Neuronal stem cell (in vitro differentiated cells): ENCODE data around the gene KLF5.

ENCODE experiments used
- DNase-seq: peaks from one replicate; pipeline ENCODE4 v3.0.0-alpha.2; 2013; ENCODE audit warnings: low spot score
- H2AFZ ChIP-seq: one replicate; pipeline ENCODE4 v1.6.1; 2013; ENCODE audit warnings: mild to moderate bottlenecking, low read length, inconsistent platforms
- H2AK5ac ChIP-seq: 2 replicates; pipeline ENCODE4 v1.6.1; 2013; ENCODE audit warnings: low read depth, mild to moderate bottlenecking, inconsistent platforms, low read length, moderate library complexity, mixed read lengths
- H2BK120ac ChIP-seq: 2 replicates; pipeline ENCODE4 v1.6.1; 2013; ENCODE audit warnings: low read depth, mild to moderate bottlenecking, inconsistent platforms, low read length, moderate library complexity, mixed read lengths
- H2BK12ac ChIP-seq: one replicate; pipeline ENCODE4 v1.6.1; 2013; ENCODE audit warnings: low read length, inconsistent platforms
- H2BK15ac ChIP-seq: 2 replicates; pipeline ENCODE4 v1.6.1; 2013; ENCODE audit warnings: mild to moderate bottlenecking, low read length, inconsistent platforms, mixed read lengths
- H2BK5ac ChIP-seq: one replicate; pipeline ENCODE4 v1.6.1; 2013; ENCODE audit warnings: inconsistent platforms, mild to moderate bottlenecking, low read length, moderate library complexity
- H3K14ac ChIP-seq: one replicate; pipeline ENCODE4 v1.6.1; 2013; ENCODE audit warnings: low read length, inconsistent platforms
- H3K18ac ChIP-seq: 2 replicates; pipeline ENCODE4 v1.6.1; 2013; ENCODE audit warnings: low read length, inconsistent platforms
- H3K23ac ChIP-seq: 2 replicates; pipeline ENCODE4 v1.6.1; 2013; ENCODE audit warnings: low read depth, mild to moderate bottlenecking, mixed read lengths, low read length, inconsistent platforms; ENCODE audit not compliant: poor library complexity
- H3K27ac ChIP-seq: replicated peaks from 3 replicates; pipeline ENCODE4 v1.5.1; 2013; ENCODE audit warnings: low read length, inconsistent platforms
- H3K27me3 ChIP-seq, 3 experiments: 2 replicates each; pipeline ENCODE4 v1.6.1; 2013; ENCODE audit warnings: low read length in 3 of 3, mild to moderate bottlenecking in 2 of 3, inconsistent platforms in 1 of 3, low read depth in 1 of 3, mixed read lengths in 1 of 3, moderate library complexity in 1 of 3; ENCODE audit not compliant: control insufficient read depth in 3 of 3, insufficient read depth in 3 of 3
- H3K36me3 ChIP-seq, 2 donors: replicated peaks in 1 of 2; 2 replicates each; pipeline ENCODE4 v1.6.1; 2013; ENCODE audit warnings: low read length in 2 of 2; ENCODE audit not compliant: control insufficient read depth in 2 of 2, insufficient read depth in 2 of 2
- H3K4ac ChIP-seq: 2 replicates; pipeline ENCODE4 v1.6.1; 2013; ENCODE audit warnings: inconsistent platforms, mild to moderate bottlenecking, low read length, moderate library complexity
- H3K4me1 ChIP-seq, 2 donors: 1 replicate in 1 of 2; 2 replicates in 1 of 2; pipeline ENCODE4 v1.6.1; 2013; ENCODE audit warnings: low read length in 2 of 2, low read depth in 1 of 2; ENCODE audit not compliant: control insufficient read depth in 2 of 2, insufficient read depth in 1 of 2
- H3K4me2 ChIP-seq: one replicate; pipeline ENCODE4 v1.6.1; 2013; ENCODE audit warnings: mild to moderate bottlenecking, low read length, inconsistent platforms; ENCODE audit not compliant: insufficient read depth, poor library complexity, severe bottlenecking
- H3K4me3 ChIP-seq, 2 donors: 2 replicates each; pipeline ENCODE4 v1.5.1; 2013; ENCODE audit warnings: low read length in 2 of 2, mild to moderate bottlenecking in 2 of 2, inconsistent platforms in 1 of 2, moderate library complexity in 1 of 2
- H3K79me1 ChIP-seq: one replicate; pipeline ENCODE4 v1.6.1; 2013; ENCODE audit warnings: low read depth, mild to moderate bottlenecking, inconsistent platforms, low read length, moderate library complexity
- H3K9ac ChIP-seq: one replicate; pipeline ENCODE4 v1.6.1; 2013; ENCODE audit warnings: mild to moderate bottlenecking, low read depth, low read length, inconsistent platforms; ENCODE audit not compliant: poor library complexity
- H3K9me3 ChIP-seq, 2 donors: replicated peaks in 1 of 2; 2 replicates each; pipeline versions ENCODE3 to v1.6.1; 2013; ENCODE audit warnings: low read length in 2 of 2, mild to moderate bottlenecking in 2 of 2, inconsistent platforms in 1 of 2, low read depth in 1 of 2, mixed read lengths in 1 of 2, moderate library complexity in 1 of 2; ENCODE audit not compliant: control insufficient read depth in 2 of 2, insufficient read depth in 1 of 2
- H4K8ac ChIP-seq: one replicate; pipeline ENCODE4 v1.6.1; 2013; ENCODE audit warnings: low read depth, mild to moderate bottlenecking, inconsistent platforms, low read length, moderate library complexity
- H4K91ac ChIP-seq: one replicate; pipeline ENCODE4 v1.6.1; 2013; ENCODE audit warnings: low read length, low read depth, mild to moderate bottlenecking, inconsistent platforms; ENCODE audit not compliant: poor library complexity
- WGBS, 2 donors: extraction: QIAGEN DNeasy Blood & Tissue Kit; methylation state at CpG; one replicate each; pipeline ENCODE4 v1.1.7; 2013; ENCODE audit warnings: missing lambda C conversion rate in 2 of 2, mixed read lengths in 1 of 2; ENCODE audit not compliant: insufficient read length in 2 of 2, insufficient replicate concordance in 1 of 2; ENCODE audit errors: extremely low coverage in 2 of 2; 5-methylcytosine and 5-hydroxymethylcytosine counted together

KLF5 gene

GRCh38 chr13:73056565-73056962, 2.2 kb upstream of the KLF5 start:
- Histone ChIP-seq H3K4me2 (no peak overlapping the region), H3K14ac (no peak overlapping the region), H2BK12ac (no peak overlapping the region), H3K9me3 (no peaks in the 10 kb centered on the region), H2BK120ac (no peak overlapping the region), H3K27me3 (peaks cover 0 to 43% (median 24%) of the 10 kb centered on the region in 3 experiments), H3K36me3 (no peaks in the 10 kb centered on the region), H3K4me3 (no peak overlapping the region), H3K27ac (no peak overlapping the region), H3K4ac (no peak overlapping the region), H3K18ac (no peak overlapping the region), H2BK15ac (no peak overlapping the region), H4K8ac (no peak overlapping the region), H2AFZ (no peak overlapping the region), H3K79me1 (no peaks in the 10 kb centered on the region), H3K9ac (no peak overlapping the region), H3K4me1 (peaks cover 2 to 5% of the 10 kb centered on the region in 2 donors), H4K91ac (no peak overlapping the region), H3K23ac (no peak overlapping the region), H2AK5ac (no peak overlapping the region), H2BK5ac (no peak overlapping the region)
- DNase-seq: no peak
- no CpG with 5 or more reads among the region's 4 CpGs for WGBS, 2 donors

- no peak overlapping the region for H3K27ac ChIP-seq
These were observed 1.3 kb upstream of the KLF5 start for GRCh38 chr13:73057284-73058063.

GRCh38 chr13:73058064-73058313, 816 bp upstream of the KLF5 start:
- H2AFZ ChIP-seq: peak overlapping the region; percentile 97
- no peak overlapping the region for H3K9ac ChIP-seq
- no CpG with 5 or more reads among the region's 6 CpGs for WGBS, 2 donors
- H3K23ac ChIP-seq: no peak overlapping the region
- H3K27ac ChIP-seq: no peak overlapping the region
- H4K91ac ChIP-seq: no peak overlapping the region
- H3K4me1 ChIP-seq: peaks cover 5% of the 10 kb centered on the region in 2 donors
- no peak overlapping the region for H4K8ac ChIP-seq
- no peak overlapping the region for H2AK5ac ChIP-seq
- peaks cover 0 to 43% (median 30%) of the 10 kb centered on the region in 3 experiments for H3K27me3 ChIP-seq
- no peak overlapping the region for H2BK120ac ChIP-seq
- H3K18ac ChIP-seq: no peak overlapping the region
- no peaks in the 10 kb centered on the region for H3K79me1 ChIP-seq
- peak overlapping the region in 1 of 2 donors; percentile 60 for H3K4me3 ChIP-seq
- DNase-seq: no peak
- no peak overlapping the region for H2BK12ac ChIP-seq
- H2BK5ac ChIP-seq: no peak overlapping the region
- H3K4me2 ChIP-seq: no peak overlapping the region
- no peak overlapping the region for H3K14ac ChIP-seq
- H3K4ac ChIP-seq: no peak overlapping the region
- H3K9me3 ChIP-seq: no peaks in the 10 kb centered on the region
- H2BK15ac ChIP-seq: no peak overlapping the region
- H3K36me3 ChIP-seq: no peaks in the 10 kb centered on the region

More at GRCh38 chr13:73057284-73058063, 1.3 kb upstream of the KLF5 start:
- Histone ChIP-seq H3K9me3 (no peaks in the 10 kb centered on the region), H3K36me3 (no peaks in the 10 kb centered on the region), H3K4me2 (no peak overlapping the region), H2AFZ (no peak overlapping the region), H4K8ac (no peak overlapping the region), H4K91ac (no peak overlapping the region), H2BK120ac (no peak overlapping the region), H3K4ac (no peak overlapping the region), H3K79me1 (no peaks in the 10 kb centered on the region), H2BK5ac (no peak overlapping the region), H2BK15ac (no peak overlapping the region), H2AK5ac (no peak overlapping the region), H3K4me3 (no peak overlapping the region), H3K18ac (no peak overlapping the region), H3K4me1 (peaks cover 5% of the 10 kb centered on the region in 2 donors), H3K9ac (no peak overlapping the region), H3K23ac (no peak overlapping the region), H3K14ac (no peak overlapping the region), H2BK12ac (no peak overlapping the region), H3K27me3 (peaks cover 0 to 43% (median 30%) of the 10 kb centered on the region in 3 experiments)
- no CpG with 5 or more reads among the region's 4 CpGs for WGBS, 2 donors
- no peak for DNase-seq

GRCh38 chr13:73058432-73058735, 421 bp upstream of the KLF5 start:
- DNase-seq: no peak
- no peak overlapping the region for H3K9ac ChIP-seq
- peak overlapping the region; percentile 94 for H3K4me2 ChIP-seq
- H2BK120ac ChIP-seq: no peak overlapping the region
- H3K14ac ChIP-seq: no peak overlapping the region
- H2BK12ac ChIP-seq: no peak overlapping the region
- H3K4me3 ChIP-seq: peak overlapping the region; percentile 60 to 69
- no peak overlapping the region for H3K18ac ChIP-seq
- no peaks in the 10 kb centered on the region for H3K79me1 ChIP-seq
- peaks cover 0 to 43% (median 30%) of the 10 kb centered on the region in 3 experiments for H3K27me3 ChIP-seq
- no peak overlapping the region for H3K27ac ChIP-seq
- peak overlapping the region; percentile 97 for H2AFZ ChIP-seq
- no peaks in the 10 kb centered on the region for H3K36me3 ChIP-seq
- WGBS, 2 donors: no CpG with 5 or more reads among the region's 8 CpGs
- H3K4ac ChIP-seq: no peak overlapping the region
- H2BK15ac ChIP-seq: no peak overlapping the region
- H2BK5ac ChIP-seq: no peak overlapping the region
- H4K91ac ChIP-seq: no peak overlapping the region
- H3K9me3 ChIP-seq: no peaks in the 10 kb centered on the region
- no peak overlapping the region for H4K8ac ChIP-seq
- no peak overlapping the region for H3K23ac ChIP-seq
- peaks cover 5% of the 10 kb centered on the region in 2 donors for H3K4me1 ChIP-seq
- no peak overlapping the region for H2AK5ac ChIP-seq
